Vagina (tissue), 2 donors: ENCODE results near the gene CACNG5. TPM values are rescaled to one million over a fixed set of nuclear protein-coding genes. Genes with fewer than 3 reads are reported as not detected.

Experiments
- DNase-seq, 2 donors: peaks; one replicate each; pipeline ENCODE4 v3.0.0-alpha.2; 2017; ENCODE audit errors: extremely low spot score in 2 of 2
- H3K27ac ChIP-seq: fragments of 200-600 bp; sonication (generic); one replicate; pipeline ENCODE4 v1.5.1; 2019
- H3K27me3 ChIP-seq: fragments of 200-600 bp; sonication (generic); one replicate; pipeline ENCODE4 v1.5.1; 2019
- H3K36me3 ChIP-seq, 2 donors: fragments of 200-600 bp; sonication (generic); one replicate each; pipeline ENCODE4 v1.5.1; 2017 to 2019
- H3K4me1 ChIP-seq: fragments of 200-600 bp; sonication (generic); one replicate; pipeline ENCODE4 v1.5.1; 2019
- H3K4me3 ChIP-seq, 2 donors: fragments of 200-600 bp; sonication (generic); 1 replicate in 1 of 2; 2 replicates in 1 of 2; pipeline ENCODE4 v1.5.1; 2016 to 2019
- H3K9me3 ChIP-seq: fragments of 200-600 bp; sonication (generic); one replicate; pipeline ENCODE4 v1.5.1; 2019
- CTCF ChIP-seq, 3 experiments: fragments of 450-650 bp in 2 of 3; fragments of 200-600 bp in 1 of 3; sonication (generic) in 1 of 3; IDR thresholded peaks; one replicate each; pipeline ENCODE4 v1.5.1; 2017 to 2019; ENCODE audit warnings: antibody characterized with exemption in 3 of 3, mild to moderate bottlenecking in 2 of 3, moderate library complexity in 2 of 3
- POLR2A ChIP-seq, 2 donors: fragments of 450-650 bp; IDR thresholded peaks; one replicate each; pipeline ENCODE4 v1.6.1; 2017; ENCODE audit warnings: antibody characterized with exemption in 2 of 2, mild to moderate bottlenecking in 2 of 2, moderate library complexity in 2 of 2
- POLR2AphosphoS5 ChIP-seq, 2 donors: sonication (generic); formaldehyde crosslinking; IDR thresholded peaks; one replicate each; pipeline ENCODE4 v1.9.0; 2017; ENCODE audit warnings: antibody characterized with exemption in 2 of 2, mild to moderate bottlenecking in 2 of 2, low read depth in 1 of 2; ENCODE audit not compliant: insufficient read depth in 1 of 2
- intact Hi-C: fragments of 100-400 bp; cut with DNase I; formaldehyde crosslinking; loops from one replicate; pipeline ENCODE4 v1.15.1; 2023
- total RNA-seq: library from RNA; depleted of rRNA; stranded (reverse); fragments of >200 nt; gene quantifications from one replicate; pipeline ENCODE4 v1.2.3, GENCODE V29; 2016

Gene CACNG5
- total RNA-seq, 1 donor from 2014 or later: not detected

- no peaks in the 10 kb centered on the region for H3K27me3 ChIP-seq
- H3K4me3 ChIP-seq: no peak overlapping the region
- H3K36me3 ChIP-seq: no peaks in the 10 kb centered on the region
- no peak for TF ChIP-seq POLR2A (IDR thresholded peaks at IDR 0.05)
- TF ChIP-seq CTCF (IDR thresholded peaks at IDR 0.05): no peak
- intact Hi-C loops: no loop called here
- DNase-seq: no peak
- no peaks in the 10 kb centered on the region for H3K9me3 ChIP-seq
- no peaks in the 10 kb centered on the region for H3K4me1 ChIP-seq
- H3K27ac ChIP-seq: no peak overlapping the region
Observed at GRCh38 chr17:66859353-66859752, 24.4 kb downstream of the CACNG5 start.

GRCh38 chr17:66860204-66860603 lies 25.3 kb downstream of the CACNG5 start:
- no peaks in the 10 kb centered on the region for H3K36me3 ChIP-seq
- H3K27ac ChIP-seq: no peak overlapping the region
- TF ChIP-seq POLR2A (IDR thresholded peaks at IDR 0.05): no peak
- TF ChIP-seq CTCF (IDR thresholded peaks at IDR 0.05): no peak
- TF ChIP-seq POLR2AphosphoS5 (IDR thresholded peaks at IDR 0.05; ENCODE audit: insufficient read depth in 1 of 2, low read depth in 1 of 2): no peak
- H3K4me3 ChIP-seq: no peak overlapping the region
- H3K4me1 ChIP-seq: no peaks in the 10 kb centered on the region
- no peaks in the 10 kb centered on the region for H3K27me3 ChIP-seq
- intact Hi-C loops: no loop called here
- H3K9me3 ChIP-seq: no peaks in the 10 kb centered on the region
- no peak for DNase-seq

GRCh38 chr17:66863820-66864219 lies 28.9 kb downstream of the CACNG5 start:
- no peaks in the 10 kb centered on the region for H3K4me1 ChIP-seq
- TF ChIP-seq CTCF (IDR thresholded peaks at IDR 0.05) (no peak), POLR2AphosphoS5 (IDR thresholded peaks at IDR 0.05; ENCODE audit: insufficient read depth in 1 of 2, low read depth in 1 of 2) (no peak), POLR2A (IDR thresholded peaks at IDR 0.05) (no peak)
- DNase-seq: no peak
- no peak overlapping the region for H3K27ac ChIP-seq
- H3K4me3 ChIP-seq: no peak overlapping the region
- intact Hi-C loops: no loop called here
- H3K36me3 ChIP-seq: no peaks in the 10 kb centered on the region
- no peaks in the 10 kb centered on the region for H3K27me3 ChIP-seq
- H3K9me3 ChIP-seq: no peaks in the 10 kb centered on the region

GRCh38 chr17:66865151-66865550 lies 30.2 kb downstream of the CACNG5 start:
- intact Hi-C loops: no loop called here
- Histone ChIP-seq H3K27ac (no peak overlapping the region), H3K4me1 (no peaks in the 10 kb centered on the region), H3K9me3 (no peaks in the 10 kb centered on the region), H3K27me3 (no peaks in the 10 kb centered on the region), H3K4me3 (no peak overlapping the region), H3K36me3 (no peaks in the 10 kb centered on the region)
- DNase-seq: no peak
- TF ChIP-seq POLR2AphosphoS5 (IDR thresholded peaks at IDR 0.05; ENCODE audit: insufficient read depth in 1 of 2, low read depth in 1 of 2): no peak
- TF ChIP-seq POLR2A (IDR thresholded peaks at IDR 0.05): no peak
- TF ChIP-seq CTCF (IDR thresholded peaks at IDR 0.05): no peak

GRCh38 chr17:66873962-66874361 lies 39.0 kb downstream of the CACNG5 start:
- DNase-seq: no peak
- intact Hi-C loops: no loop called here

More at GRCh38 chr17:66873962-66874361, 39.0 kb downstream of the CACNG5 start:
- no peaks in the 10 kb centered on the region for H3K9me3 ChIP-seq
- H3K4me3 ChIP-seq: no peak overlapping the region
- H3K27ac ChIP-seq: no peak overlapping the region
- no peaks in the 10 kb centered on the region for H3K4me1 ChIP-seq
- no peaks in the 10 kb centered on the region for H3K36me3 ChIP-seq
- TF ChIP-seq CTCF (IDR thresholded peaks at IDR 0.05) (no peak), POLR2AphosphoS5 (IDR thresholded peaks at IDR 0.05; ENCODE audit: insufficient read depth in 1 of 2, low read depth in 1 of 2) (no peak), POLR2A (IDR thresholded peaks at IDR 0.05) (no peak)
- no peaks in the 10 kb centered on the region for H3K27me3 ChIP-seq
